Superior temporal gyrus (tissue), 1 donor: ENCODE data around the gene RPS23.

Experiments
- DNase-seq: peaks from one replicate; pipeline ENCODE4 v3.0.0-alpha.2; 2016; ENCODE audit errors: extremely low spot score

The RPS23 gene

GRCh38 chr5:82277987-82278710, at the start of gene RPS23:
RPS23 (minus strand) TSS chr5:82278354; CDS start chr5:82278323, 31 bp downstream.
- DNase-seq = peak; percentile 98

GRCh38 chr5:82327941-82328340, 49.8 kb upstream of the RPS23 start:
- no peak for DNase-seq

GRCh38 chr5:82325996-82326395, 47.8 kb upstream of the RPS23 start:
- no peak for DNase-seq

GRCh38 chr5:82325155-82325554, 47.0 kb upstream of the RPS23 start:
- no peak for DNase-seq

GRCh38 chr5:82320966-82321365, 42.8 kb upstream of the RPS23 start:
- DNase-seq = no peak

- no peak for DNase-seq
Measured at GRCh38 chr5:82319651-82320376, 41.7 kb upstream of the RPS23 start.

GRCh38 chr5:82319192-82319591, 41.0 kb upstream of the RPS23 start:
- no peak for DNase-seq

- no peak for DNase-seq
Measured at GRCh38 chr5:82314964-82315758, 37.0 kb upstream of the RPS23 start.

- DNase-seq = no peak
Measured at GRCh38 chr5:82313016-82313415, 34.9 kb upstream of the RPS23 start.

- DNase-seq = peak; percentile 91
Measured at GRCh38 chr5:82312373-82312856, 34.3 kb upstream of the RPS23 start.

GRCh38 chr5:82309091-82309531, 31.0 kb upstream of the RPS23 start:
- DNase-seq = no peak

GRCh38 chr5:82308416-82308815, 30.3 kb upstream of the RPS23 start:
- DNase-seq = no peak

GRCh38 chr5:82307451-82307850, 29.3 kb upstream of the RPS23 start:
- no peak for DNase-seq

- no peak for DNase-seq
Measured at GRCh38 chr5:82306151-82306550, 28.0 kb upstream of the RPS23 start.

GRCh38 chr5:82301190-82301589, 23.0 kb upstream of the RPS23 start:
- DNase-seq = no peak

- DNase-seq = no peak
Measured at GRCh38 chr5:82298668-82299067, 20.5 kb upstream of the RPS23 start.

GRCh38 chr5:82297711-82298110, 19.6 kb upstream of the RPS23 start:
- DNase-seq = no peak

GRCh38 chr5:82296929-82297328, 18.8 kb upstream of the RPS23 start:
- DNase-seq = no peak

GRCh38 chr5:82295959-82296531, 17.9 kb upstream of the RPS23 start:
- DNase-seq = no peak

GRCh38 chr5:82295144-82295543, 17.0 kb upstream of the RPS23 start:
- DNase-seq = no peak

GRCh38 chr5:82291420-82291819, 13.3 kb upstream of the RPS23 start:
- DNase-seq = no peak

- DNase-seq = no peak
Measured at GRCh38 chr5:82290908-82291307, 12.8 kb upstream of the RPS23 start.
